Fibroblast of lung (primary cell): ENCODE measurements around the gene PROSER2. TPM values are rescaled to one million over a fixed set of nuclear protein-coding genes. Genes with fewer than 3 reads are reported as not detected.

Experiments used
- DNase-seq, 2 donors: peaks; one replicate each; pipeline versions ENCODE4 v3.0.0 to v3.0.0-alpha.2; 2010; ENCODE audit warnings: low read depth in 2 of 2
- H2AFZ ChIP-seq: 2 replicates; pipeline ENCODE4 v1.5.1; 2012; ENCODE audit warnings: low read length, control low read depth, inconsistent platforms
- H3K27ac ChIP-seq: 2 replicates; pipeline ENCODE4 v1.5.1; 2011; ENCODE audit warnings: low read length, control low read depth; ENCODE audit not compliant: insufficient read depth
- H3K27me3 ChIP-seq: 2 replicates; pipeline ENCODE4 v1.5.1; 2011; ENCODE audit warnings: mild to moderate bottlenecking, low read length; ENCODE audit not compliant: control insufficient read depth, insufficient read depth
- H3K36me3 ChIP-seq: 2 replicates; pipeline ENCODE4 v1.5.1; 2011; ENCODE audit warnings: low read length; ENCODE audit not compliant: control insufficient read depth, insufficient read depth
- H3K4me1 ChIP-seq: 2 replicates; pipeline ENCODE4 v1.5.1; 2011; ENCODE audit warnings: low read length; ENCODE audit not compliant: control insufficient read depth, insufficient read depth; ENCODE audit errors: extremely low read depth
- H3K4me2 ChIP-seq: 2 replicates; pipeline ENCODE4 v1.5.1; 2011; ENCODE audit warnings: low read length, control low read depth; ENCODE audit not compliant: insufficient read depth; ENCODE audit errors: extremely low read depth
- H3K4me3 ChIP-seq, 4 experiments: fragments of 200-600 bp in 1 of 4; sonication (generic) in 1 of 4; replicated peaks in 1 of 4; 2 replicates each; pipeline ENCODE4 v1.5.1; 2011 to 2016; ENCODE audit warnings: low read length in 4 of 4, low read depth in 3 of 4, mild to moderate bottlenecking in 3 of 4, control low read depth in 2 of 4, inconsistent platforms in 1 of 4, mixed read lengths in 1 of 4; ENCODE audit not compliant: insufficient read depth in 1 of 4; ENCODE audit errors: control extremely low read depth in 1 of 4
- H3K79me2 ChIP-seq: 2 replicates; pipeline ENCODE4 v1.5.1; 2012; ENCODE audit warnings: mild to moderate bottlenecking, low read length, inconsistent platforms; ENCODE audit not compliant: control insufficient read depth, insufficient read depth
- H3K9ac ChIP-seq: 2 replicates; pipeline ENCODE4 v1.5.1; 2011; ENCODE audit warnings: mild to moderate bottlenecking, low read length, control low read depth; ENCODE audit not compliant: insufficient read depth
- H3K9me3 ChIP-seq: 2 replicates; pipeline ENCODE4 v1.5.1; 2012; ENCODE audit warnings: low read depth, low read length; ENCODE audit not compliant: control insufficient read depth, insufficient read depth
- H4K20me1 ChIP-seq: 2 replicates; pipeline ENCODE4 v1.5.1; 2011; ENCODE audit warnings: low read length; ENCODE audit not compliant: control insufficient read depth, insufficient read depth; ENCODE audit errors: extremely low read depth
- CTCF ChIP-seq, 2 donors: IDR thresholded peaks in 1 of 2; conservative IDR thresholded peaks in 1 of 2; 1 replicate in 1 of 2; 2 replicates in 1 of 2; pipeline ENCODE4 v1.5.1; 2011 to 2012; ENCODE audit warnings: low read length in 2 of 2, control low read depth in 1 of 2, inconsistent platforms in 1 of 2, low read depth in 1 of 2, mild to moderate bottlenecking in 1 of 2
- EZH2 ChIP-seq: IDR thresholded peaks from 2 replicates; pipeline ENCODE4 v1.5.1; 2012; ENCODE audit warnings: low read length, control low read depth, mild to moderate bottlenecking; ENCODE audit errors: missing control alignments
- polyA plus RNA-seq, 2 donors: library from polyadenylated mRNA; depleted of rRNA in 1 of 2; stranded (reverse) in 1 of 2; unstranded in 1 of 2; fragments of >200 nt; gene quantifications; 2 replicates each; pipeline ENCODE4 v1.2.1, GENCODE V29; 2011 to 2012; ENCODE audit warnings: missing spikeins in 1 of 2
- total RNA-seq: library from RNA; depleted of rRNA; stranded (reverse); fragments of >200 nt; gene quantifications from 2 replicates; pipeline ENCODE4 v1.2.1, GENCODE V29; 2014

The PROSER2 gene
- total and polyA plus RNA-seq, 2 donors (not counting 1 experiment from before 2014, with no cell fraction given), result 1.2 to 2.6 TPM

GRCh38 chr10:11919271-11919670 is 96.1 kb downstream of the PROSER2 start:
- Histone ChIP-seq H3K9ac (no peak overlapping the region), H3K27ac (no peak overlapping the region), H3K9me3 (no peaks in the 10 kb centered on the region), H3K79me2 (no peaks in the 10 kb centered on the region), H2AFZ (no peak overlapping the region), H3K4me3 (no peak overlapping the region), H3K4me1 (peaks cover 2% of the 10 kb centered on the region), H4K20me1 (no peaks in the 10 kb centered on the region), H3K27me3 (no peaks in the 10 kb centered on the region), H3K36me3 (peaks cover 3% of the 10 kb centered on the region), H3K4me2 (no peak overlapping the region)
- TF ChIP-seq CTCF (conservative IDR thresholded peaks at IDR 0.05 in 1 of 2, IDR thresholded peaks at IDR 0.05 in 1 of 2; ENCODE audit: low read depth in 1 of 2, low read length in 2 of 2) (no peak), EZH2 (no peak)
- no peak for DNase-seq

Other genes starting within 250 kb of the PROSER2 start
- 8.7 and 8.9 TPM in 2 replicates for gene USP6NL, start 211.7 kb upstream of the PROSER2 start, total RNA-seq
- gene USP6NL, start 211.7 kb upstream of the PROSER2 start, polyA plus RNA-seq, result 13.0 and 13.4 TPM in 2 replicates
- 16.2 and 17.7 TPM in 2 replicates for gene ECHDC3, start 81.0 kb upstream of the PROSER2 start, total RNA-seq
- gene ECHDC3, start 81.0 kb upstream of the PROSER2 start, polyA plus RNA-seq, result 6.1 and 13.8 TPM in 2 replicates
- 16.4 and 22.6 TPM in 2 replicates for gene UPF2, start 219.5 kb downstream of the PROSER2 start, total RNA-seq
- gene UPF2, start 219.5 kb downstream of the PROSER2 start, polyA plus RNA-seq, result 17.0 and 20.8 TPM in 2 replicates
- 20.0 and 23.1 TPM in 2 replicates for gene DHTKD1, start 245.6 kb downstream of the PROSER2 start, total RNA-seq
- 20.5 and 27.4 TPM in 2 replicates for gene DHTKD1, start 245.6 kb downstream of the PROSER2 start, polyA plus RNA-seq